Measurements from ENCODE around the gene DICER1.

The DICER1 gene

GRCh38 chr14:95092723-95093122, 64.6 kb downstream of the DICER1 start:
- Histone ChIP-seq H3K27ac (replicated peaks) (no peak overlapping the region), H3K4me3 (replicated peaks; ENCODE audit: insufficient read depth, low read length) (no peak overlapping the region)
- TF ChIP-seq GABPA (IDR thresholded peaks at IDR 0.05; ENCODE audit: low read depth), result no peak
- TF ChIP-seq, protein P1, sequence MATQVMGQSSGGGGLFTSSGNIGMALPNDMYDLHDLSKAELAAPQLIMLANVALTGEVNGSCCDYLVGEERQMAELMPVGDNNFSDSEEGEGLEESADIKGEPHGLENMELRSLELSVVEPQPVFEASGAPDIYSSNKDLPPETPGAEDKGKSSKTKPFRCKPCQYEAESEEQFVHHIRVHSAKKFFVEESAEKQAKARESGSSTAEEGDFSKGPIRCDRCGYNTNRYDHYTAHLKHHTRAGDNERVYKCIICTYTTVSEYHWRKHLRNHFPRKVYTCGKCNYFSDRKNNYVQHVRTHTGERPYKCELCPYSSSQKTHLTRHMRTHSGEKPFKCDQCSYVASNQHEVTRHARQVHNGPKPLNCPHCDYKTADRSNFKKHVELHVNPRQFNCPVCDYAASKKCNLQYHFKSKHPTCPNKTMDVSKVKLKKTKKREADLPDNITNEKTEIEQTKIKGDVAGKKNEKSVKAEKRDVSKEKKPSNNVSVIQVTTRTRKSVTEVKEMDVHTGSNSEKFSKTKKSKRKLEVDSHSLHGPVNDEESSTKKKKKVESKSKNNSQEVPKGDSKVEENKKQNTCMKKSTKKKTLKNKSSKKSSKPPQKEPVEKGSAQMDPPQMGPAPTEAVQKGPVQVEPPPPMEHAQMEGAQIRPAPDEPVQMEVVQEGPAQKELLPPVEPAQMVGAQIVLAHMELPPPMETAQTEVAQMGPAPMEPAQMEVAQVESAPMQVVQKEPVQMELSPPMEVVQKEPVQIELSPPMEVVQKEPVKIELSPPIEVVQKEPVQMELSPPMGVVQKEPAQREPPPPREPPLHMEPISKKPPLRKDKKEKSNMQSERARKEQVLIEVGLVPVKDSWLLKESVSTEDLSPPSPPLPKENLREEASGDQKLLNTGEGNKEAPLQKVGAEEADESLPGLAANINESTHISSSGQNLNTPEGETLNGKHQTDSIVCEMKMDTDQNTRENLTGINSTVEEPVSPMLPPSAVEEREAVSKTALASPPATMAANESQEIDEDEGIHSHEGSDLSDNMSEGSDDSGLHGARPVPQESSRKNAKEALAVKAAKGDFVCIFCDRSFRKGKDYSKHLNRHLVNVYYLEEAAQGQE (IDR thresholded peaks at IDR 0.05; ENCODE audit: insufficient replicate concordance, low read depth), result no peak
- no peak for TF ChIP-seq SPI1 (IDR thresholded peaks at IDR 0.05; ENCODE audit: borderline replicate concordance, low read depth)
- TF ChIP-seq CTCF (IDR thresholded peaks at IDR 0.05; ENCODE audit: insufficient read depth, low read length), result no peak

GRCh38 chr14:95091581-95091980, 65.7 kb downstream of the DICER1 start:
- no peak overlapping the region for H3K27ac ChIP-seq (replicated peaks)
- H3K4me3 ChIP-seq (replicated peaks; ENCODE audit: insufficient read depth, low read length), result no peak overlapping the region
- TF ChIP-seq SPI1 (IDR thresholded peaks at IDR 0.05; ENCODE audit: borderline replicate concordance, low read depth) (no peak), GABPA (IDR thresholded peaks at IDR 0.05; ENCODE audit: low read depth) (no peak), POLR2AphosphoS5 (IDR thresholded peaks at IDR 0.05; ENCODE audit: low read depth) (no peak), CTCF (IDR thresholded peaks at IDR 0.05; ENCODE audit: insufficient read depth, low read length) (no peak)
- TF ChIP-seq, protein P1 (IDR thresholded peaks at IDR 0.05; ENCODE audit: insufficient replicate concordance, low read depth), result no peak
- H3K27me3 ChIP-seq (ENCODE audit: insufficient read depth, poor library complexity, severe bottlenecking), result no peaks in the 10 kb centered on the region
- DNase-seq (ENCODE audit: low read depth in 1 of 2, low spot score in 1 of 2), result no peak

More at GRCh38 chr14:95092723-95093122, 64.6 kb downstream of the DICER1 start:
- no peaks in the 10 kb centered on the region for H3K27me3 ChIP-seq (ENCODE audit: insufficient read depth, poor library complexity, severe bottlenecking)
- DNase-seq (ENCODE audit: low read depth in 1 of 2, low spot score in 1 of 2), result no peak

DNA sequence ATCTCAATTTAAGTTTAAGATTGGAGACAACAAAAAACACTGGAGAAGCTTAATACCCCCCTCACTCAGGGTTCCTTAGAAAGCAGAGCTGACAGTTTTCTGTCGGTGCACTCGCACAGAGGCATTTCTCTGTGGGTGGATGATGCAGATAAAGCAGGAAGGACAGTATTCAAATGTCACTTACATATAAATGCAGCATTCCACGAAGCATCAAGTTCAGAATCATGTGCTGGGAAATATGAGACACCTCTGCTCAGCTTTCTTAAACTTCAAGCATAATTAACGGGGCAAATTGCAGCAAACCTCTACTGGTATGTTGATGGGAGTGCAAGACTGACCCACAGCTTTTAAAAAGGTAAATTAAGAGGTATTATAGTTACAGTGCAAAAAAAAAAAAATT, 68.7 kb downstream of the DICER1 start:
- no peak overlapping the region for H3K4me3 ChIP-seq (replicated peaks; ENCODE audit: insufficient read depth, low read length)

More for the DNA sequence above, 68.7 kb downstream of the DICER1 start:
- Histone ChIP-seq H3K27me3 (ENCODE audit: insufficient read depth, poor library complexity, severe bottlenecking) (no peaks in the 10 kb centered on the region), H3K27ac (replicated peaks) (no peak overlapping the region)
- TF ChIP-seq, protein P1 (IDR thresholded peaks at IDR 0.05; ENCODE audit: insufficient replicate concordance, low read depth), result no peak
- TF ChIP-seq GABPA (IDR thresholded peaks at IDR 0.05; ENCODE audit: low read depth), result no peak
- no peak for DNase-seq (ENCODE audit: low read depth in 1 of 2, low spot score in 1 of 2)
